Measurements from ENCODE around the gene LBP. TPM values are rescaled to one million over a fixed set of nuclear protein-coding genes. Genes with fewer than 3 reads are reported as not detected.

LBP gene
- total and polyA plus RNA-seq, 2 donors from 2014 or later = 1.2 to 2.3 TPM

- no peak overlapping the region for H3K9ac ChIP-seq (ENCODE audit: low read length in 3 of 3)
- H3K36me3 ChIP-seq (ENCODE audit: control insufficient read depth in 2 of 3, insufficient read depth in 3 of 3, low read length in 3 of 3) = peaks cover 8 to 52% (median 45%) of the 10 kb centered on the region in 3 donors
- H3K4me1 ChIP-seq (ENCODE audit: control insufficient read depth in 2 of 3, insufficient read depth in 2 of 3, low read depth in 1 of 3, low read length in 3 of 3) = no peaks in the 10 kb centered on the region
- DNase-seq = no peak
- no peak for TF ChIP-seq CTCF (IDR thresholded peaks at IDR 0.05; ENCODE audit: borderline replicate concordance, extremely low read depth, insufficient read depth)
- intact Hi-C loops (cut with DNase I) = no loop called here
- no peaks in the 10 kb centered on the region for H3K27me3 ChIP-seq (ENCODE audit: control insufficient read depth, insufficient read depth, low read length)
- no peak overlapping the region for H3K27ac ChIP-seq (ENCODE audit: low read depth in 2 of 2, low read length in 2 of 2)
- no peaks in the 10 kb centered on the region for H3K9me3 ChIP-seq (ENCODE audit: control insufficient read depth in 2 of 3, insufficient read depth in 1 of 3, low read length in 3 of 3)
- FAIRE-seq = no peak
- H3K4me3 ChIP-seq (ENCODE audit: low read length in 3 of 3) = no peak overlapping the region
Measured at GRCh38 chr20:38420388-38421085, 74.3 kb downstream of the LBP start.

DNA sequence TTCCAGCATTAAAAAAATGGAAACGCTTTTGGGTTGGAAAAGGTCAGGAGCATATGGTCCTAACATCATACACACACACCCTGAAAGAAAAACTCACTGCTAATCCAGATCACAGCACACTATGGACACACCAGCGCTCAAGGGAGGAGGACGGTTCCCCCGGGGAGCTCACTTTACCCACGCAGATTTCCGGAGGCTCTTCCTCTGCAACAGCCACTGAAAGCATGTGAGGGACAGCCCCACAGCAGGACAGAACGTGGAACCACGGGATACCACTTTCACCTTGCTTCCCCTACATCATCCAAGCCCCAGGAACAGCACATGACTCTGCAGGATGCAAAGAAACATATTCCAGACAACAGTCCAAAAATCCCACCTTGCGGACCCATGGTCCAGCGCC lies 75.6 kb downstream of the LBP start:
- no peak for TF ChIP-seq CTCF (IDR thresholded peaks at IDR 0.05; ENCODE audit: borderline replicate concordance, extremely low read depth, insufficient read depth)
- H3K27me3 ChIP-seq (ENCODE audit: control insufficient read depth, insufficient read depth, low read length) = no peaks in the 10 kb centered on the region
- no peak overlapping the region for H3K4me3 ChIP-seq (ENCODE audit: low read length in 3 of 3)
- FAIRE-seq = no peak
- intact Hi-C loops (cut with DNase I) = no loop called here
- H3K36me3 ChIP-seq (ENCODE audit: control insufficient read depth in 2 of 3, insufficient read depth in 3 of 3, low read length in 3 of 3) = peaks cover 10 to 65% (median 54%) of the 10 kb centered on the region in 3 donors
- H3K4me1 ChIP-seq (ENCODE audit: control insufficient read depth in 2 of 3, insufficient read depth in 2 of 3, low read depth in 1 of 3, low read length in 3 of 3) = no peaks in the 10 kb centered on the region
- DNase-seq = no peak
- no peak overlapping the region for H3K9ac ChIP-seq (ENCODE audit: low read length in 3 of 3)
- H3K9me3 ChIP-seq (ENCODE audit: control insufficient read depth in 2 of 3, insufficient read depth in 1 of 3, low read length in 3 of 3) = no peaks in the 10 kb centered on the region
- H3K27ac ChIP-seq (ENCODE audit: low read depth in 2 of 2, low read length in 2 of 2) = no peak overlapping the region

GRCh38 chr20:38423541-38423940 lies 77.3 kb downstream of the LBP start:
- Histone ChIP-seq H3K4me1 (ENCODE audit: control insufficient read depth in 2 of 3, insufficient read depth in 2 of 3, low read depth in 1 of 3, low read length in 3 of 3) (no peaks in the 10 kb centered on the region), H3K27me3 (ENCODE audit: control insufficient read depth, insufficient read depth, low read length) (no peaks in the 10 kb centered on the region), H3K9me3 (ENCODE audit: control insufficient read depth in 2 of 3, insufficient read depth in 1 of 3, low read length in 3 of 3) (no peaks in the 10 kb centered on the region), H3K36me3 (ENCODE audit: control insufficient read depth in 2 of 3, insufficient read depth in 3 of 3, low read length in 3 of 3) (peaks cover 12 to 79% (median 64%) of the 10 kb centered on the region in 3 donors), H3K9ac (ENCODE audit: low read length in 3 of 3) (no peak overlapping the region), H3K4me3 (ENCODE audit: low read length in 3 of 3) (no peak overlapping the region), H3K27ac (ENCODE audit: low read depth in 2 of 2, low read length in 2 of 2) (no peak overlapping the region)
- intact Hi-C loops (cut with DNase I) = no loop called here
- no peak for FAIRE-seq
- TF ChIP-seq CTCF (IDR thresholded peaks at IDR 0.05; ENCODE audit: borderline replicate concordance, extremely low read depth, insufficient read depth) = no peak
- DNase-seq = no peak

All from kidney (tissue), 14 donors.